Panc1 (cell line): Measurements from ENCODE around the gene EHBP1. TPM values are rescaled to one million over a fixed set of nuclear protein-coding genes. Genes with fewer than 3 reads are reported as not detected.

Experiments used
- ATAC-seq: fragments of 200-7000 bp; cut with Tn5 transposase; 2 replicates; pipeline ENCODE4 v1.9.1; 2020; ENCODE audit warnings: mild to moderate bottlenecking, moderate library complexity
- BruUV-seq: library from RNA; stranded (reverse); fragments of 400-500 nt; replicated peaks from 2 replicates; lab custom pipeline; 2021; lab: Mats Ljungman, UMichigan
- CTCF ChIA-PET: fragments of 300-600 bp; sonication (Branson Sonifier 250); formaldehyde crosslinking; loops from one replicate; lab custom pipeline; 2022; ENCODE audit warnings: antibody characterized with exemption; lab: Charles Lee
- POLR2A ChIA-PET: fragments of 300-600 bp; sonication (Branson Sonifier 250); formaldehyde crosslinking; loops from one replicate; lab custom pipeline; 2022; ENCODE audit warnings: antibody characterized with exemption; lab: Charles Lee
- DNase-seq: peaks from one replicate; pipeline ENCODE4 v3.0.0-alpha.2; 2010; ENCODE audit warnings: low read depth, low spot score
- H3K27ac ChIP-seq: 2 replicates; pipeline ENCODE4 v1.5.1; 2011; ENCODE audit warnings: mild to moderate bottlenecking, low read length, inconsistent platforms
- H3K27me3 ChIP-seq: fragments of 200-500 bp; sonication (Bioruptor generic); 2 replicates; pipeline ENCODE4 v1.6.0; 2014; ENCODE audit warnings: low read length, inconsistent platforms; ENCODE audit not compliant: control insufficient read depth, insufficient read depth
- H3K36me3 ChIP-seq: fragments of 200-500 bp; sonication (Bioruptor generic); 2 replicates; pipeline ENCODE4 v1.5.1; 2014; ENCODE audit warnings: inconsistent platforms, mild to moderate bottlenecking, low read length, moderate library complexity; ENCODE audit not compliant: control insufficient read depth, insufficient read depth
- H3K4me1 ChIP-seq: 2 replicates; pipeline ENCODE4 v1.5.1; 2011; ENCODE audit warnings: inconsistent platforms, mild to moderate bottlenecking, low read length, moderate library complexity; ENCODE audit not compliant: control insufficient read depth, insufficient read depth
- H3K4me3 ChIP-seq, 2 experiments: 2 replicates each; pipeline ENCODE4 v1.5.1; 2011 to 2012; ENCODE audit warnings: low read depth in 2 of 2, low read length in 2 of 2, mild to moderate bottlenecking in 2 of 2, inconsistent platforms in 1 of 2, moderate library complexity in 1 of 2
- H3K9me3 ChIP-seq: fragments of 200-500 bp; sonication (Bioruptor generic); 2 replicates; pipeline ENCODE4 v1.5.1; 2014; ENCODE audit warnings: low read depth, mild to moderate bottlenecking, inconsistent platforms, low read length, moderate library complexity; ENCODE audit not compliant: control insufficient read depth, insufficient read depth
- CTCF ChIP-seq: fragments of 450-650 bp; IDR thresholded peaks from 2 replicates; pipeline ENCODE4 v1.5.1; 2017; ENCODE audit warnings: mild to moderate bottlenecking
- POLR2AphosphoS5 ChIP-seq: IDR thresholded peaks from 2 replicates; pipeline ENCODE4 v1.6.1; 2012; ENCODE audit warnings: mild to moderate bottlenecking, low read depth, low read length, moderate library complexity
- REST ChIP-seq, 2 experiments: IDR thresholded peaks; 2 replicates each; pipeline ENCODE4 v1.6.1; 2011 to 2012; ENCODE audit warnings: low read depth in 2 of 2, control low read depth in 1 of 2, low read length in 1 of 2, mild to moderate bottlenecking in 1 of 2, moderate library complexity in 1 of 2; ENCODE audit not compliant: insufficient read depth in 1 of 2
- SIN3A ChIP-seq: IDR thresholded peaks from 2 replicates; pipeline ENCODE4 v1.6.1; 2012; ENCODE audit warnings: low read depth, mild to moderate bottlenecking, low read length, moderate library complexity, borderline replicate concordance; ENCODE audit not compliant: insufficient read depth
- TCF7L2 ChIP-seq: IDR thresholded peaks from 2 replicates; pipeline ENCODE4 v1.6.1; 2011; ENCODE audit warnings: mild to moderate bottlenecking, low read depth, low read length, inconsistent platforms
- in situ Hi-C: cut with HindIII; loops from 2 replicates; pipeline ENCODE4 v1.10.0; 2016; ENCODE audit warnings: low sequenced_read_pairs, low pct_unique_long_range_greater_than_20kb
- intact Hi-C: fragments of 100-400 bp; cut with micrococcal nuclease; formaldehyde crosslinking; loops from one replicate; pipeline ENCODE4 v1.10.0; 2022; ENCODE audit not compliant: unreplicated experiment
- total RNA-seq: library from RNA; stranded (reverse); gene quantifications from one replicate; pipeline ENCODE4 v1.2.1, GENCODE V29; 2021; ENCODE audit not compliant: unreplicated experiment

EHBP1 gene
- total RNA-seq, 1 experiment from 2014 or later: 46.1 TPM

GRCh38 chr2:62738981-62739936 lies 33.7 kb downstream of the EHBP1 start:
- Histone ChIP-seq H3K4me1 (no peaks in the 10 kb centered on the region; the same call in 1 of the 2 replicates), H3K36me3 (no peaks in the 10 kb centered on the region), H3K27ac (no peak overlapping the region; the same call in 1 of the 2 replicates), H3K4me3 (no peak overlapping the region), H3K27me3 (no peaks in the 10 kb centered on the region), H3K9me3 (no peaks in the 10 kb centered on the region)
- ChIA-PET CTCF (no interaction called here), POLR2A (interaction anchor here (0.7 kb wide), 1 partner anchor 29 kb away, joined by 9 read pairs; no protein-coding TSS in a partner anchor)
- no peak for ATAC-seq
- in situ Hi-C loops: no loop called here
- intact Hi-C loops: loop anchor here (5.0 kb wide), 1 partner anchor 848 kb away; the partner anchor contains the start of genes MDH1 and WDPCP
- DNase-seq: no peak
- BruUV-seq: no TSS peak
- no peak for TF ChIP-seq TCF7L2
- no peak for TF ChIP-seq POLR2AphosphoS5
- no peak for TF ChIP-seq CTCF
- no peak for TF ChIP-seq SIN3A
- TF ChIP-seq REST (IDR thresholded peaks at IDR 0.05; ENCODE audit: insufficient read depth in 1 of 2, low read depth in 2 of 2, low read length in 1 of 2): no peak

GRCh38 chr2:62740221-62740620 lies 34.7 kb downstream of the EHBP1 start:
- H3K27me3 ChIP-seq: no peaks in the 10 kb centered on the region
- ATAC-seq (no peak), DNase-seq (no peak)
- H3K4me3 ChIP-seq: no peak overlapping the region
- no peaks in the 10 kb centered on the region for H3K36me3 ChIP-seq
- POLR2A ChIA-PET: no interaction called here
- H3K4me1 ChIP-seq: no peaks in the 10 kb centered on the region; the same call in 1 of the 2 replicates
- intact Hi-C loops: no loop called here
- no peaks in the 10 kb centered on the region for H3K9me3 ChIP-seq
- no TSS peak for BruUV-seq
- in situ Hi-C loops: no loop called here
- CTCF ChIA-PET: no interaction called here
- no peak for TF ChIP-seq REST (IDR thresholded peaks at IDR 0.05; ENCODE audit: insufficient read depth in 1 of 2, low read depth in 2 of 2, low read length in 1 of 2)
- TF ChIP-seq TCF7L2: no peak
- no peak for TF ChIP-seq SIN3A
- no peak for TF ChIP-seq CTCF
- TF ChIP-seq POLR2AphosphoS5: no peak
- no peak overlapping the region for H3K27ac ChIP-seq
